Erythroblast (primary cell): ENCODE results near the gene RSPRY1.

Experiments used
- GATA1 ChIP-seq: IDR thresholded peaks from 2 replicates; pipeline ENCODE4 v1.6.1; 2011; ENCODE audit warnings: low read depth, mild to moderate bottlenecking, control low read depth, low read length, moderate library complexity
- POLR2A ChIP-seq: IDR thresholded peaks from 2 replicates; pipeline ENCODE4 v1.6.1; 2011; ENCODE audit warnings: mild to moderate bottlenecking, low read length

- TF ChIP-seq POLR2A, result no peak
- TF ChIP-seq GATA1, result no peak
Observed at GRCh38 chr16:57265850-57266530, 79.9 kb downstream of the RSPRY1 start.
